Activated CD4-positive, alpha-beta T cell treated with anti-CD3 and anti-CD28 coated beads for 1 hour (primary cell): ENCODE measurements around the gene SLC4A7.
"Not testable (repeated sequence)": the region's sequence is repeated elsewhere in the genome, so short reads cannot be mapped to it uniquely, and the experiment has no call there.

ENCODE experiments used
- DNase-seq: peaks from one replicate; pipeline ENCODE4 v3.0.0-alpha.2; 2020

Gene SLC4A7

GRCh38 chr3:27484015-27484844 lies at the start of gene SLC4A7:
TSS of gene SLC4A7 (minus strand) at chr3:27484384. CDS start at chr3:27484126, 258 bp downstream.
- peak; percentile 98 for DNase-seq

GRCh38 chr3:27533261-27533607 lies 49.0 kb upstream of the SLC4A7 start:
- DNase-seq, result no peak

- no peak for DNase-seq
These were observed 48.5 kb upstream of the SLC4A7 start for GRCh38 chr3:27532426-27533260.

GRCh38 chr3:27531193-27531751 lies 47.1 kb upstream of the SLC4A7 start:
- not testable (repeated sequence) for DNase-seq

- DNase-seq, result no peak
These were observed 44.6 kb upstream of the SLC4A7 start for GRCh38 chr3:27528791-27529190.

- no peak for DNase-seq
These were observed 42.6 kb upstream of the SLC4A7 start for GRCh38 chr3:27526614-27527315.

GRCh38 chr3:27521872-27522265 lies 37.7 kb upstream of the SLC4A7 start:
- no peak for DNase-seq

GRCh38 chr3:27521179-27521871 lies 37.1 kb upstream of the SLC4A7 start:
- no peak for DNase-seq

- no peak for DNase-seq
These were observed 27.7 kb upstream of the SLC4A7 start for GRCh38 chr3:27511724-27512422.

GRCh38 chr3:27509376-27509775 lies 25.2 kb upstream of the SLC4A7 start:
- no peak for DNase-seq

- no peak for DNase-seq
These were observed 24.2 kb upstream of the SLC4A7 start for GRCh38 chr3:27508424-27508823.

- DNase-seq, result no peak
These were observed 23.5 kb upstream of the SLC4A7 start for GRCh38 chr3:27507515-27508266.

- DNase-seq, result no peak
These were observed 22.9 kb upstream of the SLC4A7 start for GRCh38 chr3:27507111-27507510.

GRCh38 chr3:27504749-27505148 lies 20.6 kb upstream of the SLC4A7 start:
- no peak for DNase-seq

GRCh38 chr3:27503526-27503925 lies 19.3 kb upstream of the SLC4A7 start:
- DNase-seq, result no peak

GRCh38 chr3:27501759-27502158 lies 17.6 kb upstream of the SLC4A7 start:
- no peak for DNase-seq

- DNase-seq, result no peak
These were observed 16.8 kb upstream of the SLC4A7 start for GRCh38 chr3:27500986-27501385.

- DNase-seq, result no peak
These were observed 15.9 kb upstream of the SLC4A7 start for GRCh38 chr3:27500035-27500434.

- DNase-seq, result no peak
These were observed 10.6 kb upstream of the SLC4A7 start for GRCh38 chr3:27494784-27495183.

- DNase-seq, result no peak
These were observed 4.6 kb upstream of the SLC4A7 start for GRCh38 chr3:27488821-27489220.

GRCh38 chr3:27487383-27487782 lies 3.2 kb upstream of the SLC4A7 start:
- no peak for DNase-seq
